Activated T-cell treated with anti-CD3 and anti-CD28 coated beads, Interleukin-2, amount 50 U/mL, for 4 hours (primary cell): ENCODE measurements around the gene HPCAL1. TPM values are rescaled to one million over a fixed set of nuclear protein-coding genes. Genes with fewer than 3 reads are reported as not detected.
A peak's percentile ranks its signal among the peaks of the same experiment; 100 is the strongest.

Experiments used
- ATAC-seq, 2 donors: fragments of 200-7000 bp; cut with Tn5 transposase; one replicate each; pipeline ENCODE4 v1.10.0; 2021
- DNase-seq: peaks from one replicate; pipeline ENCODE4 v3.0.0-alpha.2; 2020
- H3K27me3 Mint-ChIP-seq: one replicate; pipeline ENCODE4 v1.8.0; 2021; ENCODE audit warnings: low read depth, mixed read lengths
- H3K36me3 Mint-ChIP-seq: one replicate; pipeline ENCODE4 v1.8.0; 2022; ENCODE audit warnings: mixed read lengths; ENCODE audit not compliant: insufficient read depth
- H3K4me1 Mint-ChIP-seq: one replicate; pipeline ENCODE4 v1.8.0; 2021; ENCODE audit warnings: low read depth, mixed read lengths
- H3K4me3 Mint-ChIP-seq: one replicate; pipeline ENCODE4 v1.8.0; 2021; ENCODE audit warnings: mild to moderate bottlenecking, moderate library complexity, mixed read lengths
- H3K9me3 Mint-ChIP-seq: one replicate; pipeline ENCODE4 v1.8.0; 2021; ENCODE audit warnings: mixed read lengths
- total RNA-seq, 3 donors: library from RNA; stranded (reverse); gene quantifications; one replicate each; pipeline ENCODE4 v1.2.1, GENCODE V29; 2021

The HPCAL1 gene
- total RNA-seq, 3 donors from 2014 or later = 40.8 to 44.7 (median 43.3) TPM

GRCh38 chr2:10325278-10326145 is 22.8 kb downstream of the HPCAL1 start:
- peaks cover 80% of the 10 kb centered on the region for H3K4me1 Mint-ChIP-seq
- ATAC-seq (no peak), DNase-seq (no peak)
- H3K4me3 Mint-ChIP-seq = no peak overlapping the region
- no peaks in the 10 kb centered on the region for H3K9me3 Mint-ChIP-seq
- H3K27me3 Mint-ChIP-seq = no peaks in the 10 kb centered on the region
- H3K36me3 Mint-ChIP-seq = peaks cover 14% of the 10 kb centered on the region

DNA sequence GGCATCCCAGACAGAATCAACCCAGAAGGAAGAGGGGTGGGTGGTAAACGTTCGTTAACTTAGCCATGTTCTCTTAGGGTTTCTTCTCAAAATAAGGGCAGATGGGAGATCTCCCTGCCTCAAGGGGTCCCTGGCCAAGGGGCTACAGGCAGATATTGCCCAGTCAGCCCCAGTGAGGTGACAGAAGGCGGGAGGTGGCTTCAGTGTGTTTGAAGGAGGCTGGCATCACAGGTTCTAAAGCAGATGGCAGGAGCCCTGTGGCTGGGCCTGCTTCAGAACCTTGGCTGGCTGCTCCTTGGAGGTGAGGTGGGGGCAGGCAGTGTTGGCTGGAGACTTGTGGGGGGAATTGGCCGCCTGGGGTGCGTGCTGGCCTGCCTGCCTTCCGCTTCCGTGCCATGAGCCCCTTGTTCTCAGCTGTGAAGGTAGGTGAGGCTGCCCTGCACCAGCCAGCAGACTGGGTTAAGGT is 23.5 kb downstream of the HPCAL1 start:
- DNase-seq = no peak
- peaks cover 85% of the 10 kb centered on the region for H3K4me1 Mint-ChIP-seq
- H3K4me3 Mint-ChIP-seq = no peak overlapping the region
- no peaks in the 10 kb centered on the region for H3K27me3 Mint-ChIP-seq
- H3K36me3 Mint-ChIP-seq = peaks cover 9% of the 10 kb centered on the region
- H3K9me3 Mint-ChIP-seq = no peaks in the 10 kb centered on the region
- ATAC-seq = no peak

DNA sequence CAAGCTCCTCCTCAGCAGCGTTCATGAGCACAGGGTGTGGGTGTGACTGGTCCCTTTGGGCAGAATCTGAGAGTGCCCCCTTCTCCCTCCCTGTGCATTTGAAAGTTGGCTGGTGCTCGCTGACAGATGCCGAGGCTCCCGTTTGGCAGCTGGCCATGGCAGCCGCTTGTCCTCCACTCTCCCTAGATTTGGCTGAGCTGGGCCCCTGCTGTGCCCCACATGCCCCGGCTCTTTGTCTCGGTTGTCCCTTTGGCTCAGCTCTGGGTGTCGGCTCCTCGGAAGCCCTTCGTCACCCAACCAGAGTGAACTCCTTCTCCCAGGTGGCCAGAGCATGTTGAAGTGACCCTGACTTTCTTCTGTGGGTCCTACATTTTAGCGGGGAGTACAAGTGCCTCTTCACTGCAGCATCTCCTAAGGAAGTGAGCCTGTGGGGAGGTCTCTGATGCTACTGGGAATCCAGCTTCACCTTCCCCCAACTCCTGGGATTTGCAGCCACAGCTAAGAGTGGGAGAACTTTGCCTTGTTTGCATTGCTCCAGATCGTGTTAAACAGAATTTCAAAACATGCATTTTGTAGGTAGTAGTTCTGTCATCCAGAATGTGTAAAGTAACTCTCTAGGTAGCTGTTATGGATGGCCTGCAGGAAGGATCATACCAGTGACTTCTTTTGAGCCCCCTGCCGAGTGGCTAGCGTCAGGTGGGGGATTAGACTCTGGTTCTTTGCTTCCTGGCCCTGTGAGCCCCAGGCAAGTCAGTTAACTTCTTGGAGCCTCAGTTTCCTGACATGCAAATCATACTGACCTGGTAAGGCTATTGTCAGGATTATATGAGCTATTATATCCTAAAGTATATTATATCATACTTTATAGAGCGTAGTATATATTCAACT is 24.2 kb downstream of the HPCAL1 start:
- H3K4me3 Mint-ChIP-seq = no peak overlapping the region
- DNase-seq = no peak
- peaks cover 92% of the 10 kb centered on the region for H3K4me1 Mint-ChIP-seq
- H3K9me3 Mint-ChIP-seq = no peaks in the 10 kb centered on the region
- no peak for ATAC-seq
- no peaks in the 10 kb centered on the region for H3K27me3 Mint-ChIP-seq
- H3K36me3 Mint-ChIP-seq = peaks cover 5% of the 10 kb centered on the region

GRCh38 chr2:10327896-10328669 is 25.4 kb downstream of the HPCAL1 start:
- no peaks in the 10 kb centered on the region for H3K27me3 Mint-ChIP-seq
- H3K4me3 Mint-ChIP-seq = no peak overlapping the region
- no peak for DNase-seq
- no peaks in the 10 kb centered on the region for H3K9me3 Mint-ChIP-seq
- ATAC-seq = no peak
- peaks cover 2% of the 10 kb centered on the region for H3K36me3 Mint-ChIP-seq
- peaks cover 97% of the 10 kb centered on the region for H3K4me1 Mint-ChIP-seq

- no peak for DNase-seq
- ATAC-seq = no peak
Measured at GRCh38 chr2:10328670-10329579, 26.2 kb downstream of the HPCAL1 start.

GRCh38 chr2:10329580-10329879 is 26.8 kb downstream of the HPCAL1 start:
- peak overlapping the region; percentile 82 for H3K4me3 Mint-ChIP-seq
- peaks cover 90% of the 10 kb centered on the region for H3K4me1 Mint-ChIP-seq
- ATAC-seq (no peak), DNase-seq (no peak)
- H3K27me3 Mint-ChIP-seq = no peaks in the 10 kb centered on the region
- no peaks in the 10 kb centered on the region for H3K9me3 Mint-ChIP-seq
- no peaks in the 10 kb centered on the region for H3K36me3 Mint-ChIP-seq

More at GRCh38 chr2:10328670-10329579, 26.2 kb downstream of the HPCAL1 start:
- Mint-ChIP-seq H3K4me3 (peak overlapping the region; percentile 82), H3K9me3 (no peaks in the 10 kb centered on the region), H3K27me3 (no peaks in the 10 kb centered on the region), H3K4me1 (peaks cover 96% of the 10 kb centered on the region), H3K36me3 (no peaks in the 10 kb centered on the region)

GRCh38 chr2:10329880-10330699 is 27.4 kb downstream of the HPCAL1 start:
- Mint-ChIP-seq H3K9me3 (peaks cover 3% of the 10 kb centered on the region), H3K4me3 (peak overlapping the region; percentile 82), H3K4me1 (peaks cover 86% of the 10 kb centered on the region), H3K27me3 (no peaks in the 10 kb centered on the region), H3K36me3 (peaks cover 4% of the 10 kb centered on the region)
- DNase-seq (no peak), ATAC-seq (peak; percentile 3 to 20)

- Mint-ChIP-seq H3K4me3 (peak overlapping the region; percentile 82), H3K27me3 (no peaks in the 10 kb centered on the region), H3K4me1 (peaks cover 80% of the 10 kb centered on the region), H3K9me3 (peaks cover 6% of the 10 kb centered on the region), H3K36me3 (peaks cover 8% of the 10 kb centered on the region)
- DNase-seq (no peak), ATAC-seq (no peak)
Measured at GRCh38 chr2:10330700-10331026, 28.0 kb downstream of the HPCAL1 start.

GRCh38 chr2:10331027-10331701 is 28.5 kb downstream of the HPCAL1 start:
- Mint-ChIP-seq H3K36me3 (peaks cover 9% of the 10 kb centered on the region), H3K27me3 (no peaks in the 10 kb centered on the region), H3K4me1 (peaks cover 76% of the 10 kb centered on the region), H3K9me3 (peaks cover 6% of the 10 kb centered on the region), H3K4me3 (peak overlapping the region; percentile 82)
- peak; percentile 62 to 63 for ATAC-seq
- peak; percentile 66 for DNase-seq

DNA sequence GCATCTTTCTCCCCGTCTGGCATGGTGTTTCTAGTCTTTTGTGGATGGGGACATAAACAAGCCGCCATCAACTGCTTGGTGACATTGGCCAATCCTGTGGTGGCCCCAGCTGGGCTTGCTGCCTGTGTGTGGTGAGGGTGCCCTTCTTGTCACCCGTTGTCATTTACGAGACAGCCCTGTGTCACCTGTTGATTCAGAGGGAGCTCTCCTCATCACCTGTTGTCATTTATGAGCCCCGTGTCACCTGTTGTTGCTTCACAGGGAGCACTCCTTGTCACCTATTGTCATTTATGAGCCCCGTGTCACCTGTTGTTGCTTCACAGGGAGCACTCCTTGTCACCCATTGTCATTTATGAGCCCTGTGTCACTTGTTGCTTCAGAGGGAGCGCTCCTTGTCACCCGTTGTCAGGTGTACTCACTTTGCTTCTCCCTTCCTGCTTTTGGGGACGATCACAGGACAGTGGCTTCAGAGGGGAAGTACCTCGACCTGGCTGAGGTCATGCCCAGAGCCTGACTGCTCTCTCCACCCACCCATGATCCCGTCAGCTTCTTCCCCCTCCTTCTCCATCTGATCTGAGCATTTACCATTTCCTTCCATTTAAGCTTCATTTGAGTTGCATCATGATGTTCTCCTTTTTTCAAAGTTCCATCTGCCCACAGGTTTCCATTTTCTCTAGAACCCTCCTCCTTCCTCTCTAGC is 29.1 kb downstream of the HPCAL1 start:
- Mint-ChIP-seq H3K4me3 (peak overlapping the region; percentile 82), H3K9me3 (peaks cover 6% of the 10 kb centered on the region), H3K36me3 (peaks cover 9% of the 10 kb centered on the region), H3K27me3 (no peaks in the 10 kb centered on the region), H3K4me1 (peaks cover 70% of the 10 kb centered on the region)
- peak; percentile 51 to 54 for ATAC-seq
- DNase-seq = peak; percentile 38

- DNase-seq = no peak
- H3K36me3 Mint-ChIP-seq = peaks cover 10% of the 10 kb centered on the region
- peaks cover 66% of the 10 kb centered on the region for H3K4me1 Mint-ChIP-seq
- peak overlapping the region; percentile 82 for H3K4me3 Mint-ChIP-seq
- peak; percentile 3 to 5 for ATAC-seq
- H3K9me3 Mint-ChIP-seq = peaks cover 6% of the 10 kb centered on the region
- H3K27me3 Mint-ChIP-seq = no peaks in the 10 kb centered on the region
Measured at GRCh38 chr2:10332402-10333246, 29.9 kb downstream of the HPCAL1 start.
